AG04449 (cell line): ENCODE data around the gene SLC25A23.

Experiments
- CTCF ChIA-PET: fragments of 350-600 bp; formaldehyde crosslinking; extraction: SDS; loops from one replicate; lab custom pipeline; 2021; ENCODE audit warnings: antibody characterized with exemption; lab: Yijun Ruan, JAX
- POLR2A ChIA-PET: fragments of 400-600, 350-600 bp; formaldehyde crosslinking; extraction: SDS; loops from one replicate; lab custom pipeline; 2020; ENCODE audit warnings: antibody characterized with exemption, inconsistent platforms; lab: Yijun Ruan, JAX
- DNase-seq: peaks from one replicate; pipeline ENCODE4 v3.0.0-alpha.2; 2010; ENCODE audit warnings: low read depth, low spot score
- H3K4me3 ChIP-seq: 2 replicates; pipeline ENCODE4 v1.5.1; 2011; ENCODE audit warnings: low read depth, mild to moderate bottlenecking, control low read depth, low read length
- CTCF ChIP-seq: IDR thresholded peaks from one replicate; pipeline ENCODE4 v1.5.1; 2011; ENCODE audit warnings: mild to moderate bottlenecking, moderate library complexity, low read length, control low read depth, inconsistent platforms; ENCODE audit not compliant: insufficient read depth; ENCODE audit errors: missing control alignments

SLC25A23 gene

GRCh38 chr19:6460099-6460884 lies 700 bp upstream of the SLC25A23 start:
- ChIA-PET POLR2A (no interaction called here), CTCF (no interaction called here)
- DNase-seq, result peak; percentile 83
- TF ChIP-seq CTCF, result peak; percentile 36
- H3K4me3 ChIP-seq, result peak overlapping the region; percentile 74

- ChIA-PET POLR2A (no interaction called here), CTCF (no interaction called here)
- DNase-seq, result no peak
- peak overlapping the region; percentile 74 for H3K4me3 ChIP-seq
- no peak for TF ChIP-seq CTCF
These were observed 814 bp downstream of the SLC25A23 start for GRCh38 chr19:6458695-6459261.

GRCh38 chr19:6457958-6458694 lies 1.5 kb downstream of the SLC25A23 start:
- no peak for TF ChIP-seq CTCF
- DNase-seq, result no peak
- ChIA-PET CTCF (no interaction called here), POLR2A (no interaction called here)
- peak overlapping the region; percentile 2; the same call in 1 of the 2 replicates for H3K4me3 ChIP-seq

- H3K4me3 ChIP-seq, result no peak overlapping the region
- ChIA-PET CTCF (no interaction called here), POLR2A (no interaction called here)
- DNase-seq, result no peak
- TF ChIP-seq CTCF, result no peak
These were observed 3.7 kb downstream of the SLC25A23 start for GRCh38 chr19:6455924-6456323.

- CTCF ChIA-PET, result no interaction called here
- no peak for DNase-seq
- no peak for TF ChIP-seq CTCF
- no peak overlapping the region for H3K4me3 ChIP-seq
- POLR2A ChIA-PET, result no interaction called here
These were observed 5.5 kb downstream of the SLC25A23 start for GRCh38 chr19:6453951-6454565.

GRCh38 chr19:6452899-6453298 lies 6.7 kb downstream of the SLC25A23 start:
- H3K4me3 ChIP-seq, result no peak overlapping the region
- CTCF ChIA-PET, result no interaction called here
- TF ChIP-seq CTCF, result no peak
- DNase-seq, result no peak
- POLR2A ChIA-PET, result no interaction called here
